K562 (cell line): ENCODE data around the gene SMG6.

Experiments used
- E2F8 ChIP-seq: fragments of 450-650 bp; IDR thresholded peaks from 2 replicates; pipeline ENCODE4 v1.7.1; 2018; ENCODE audit warnings: mild to moderate bottlenecking, low read depth; ENCODE audit not compliant: partially characterized antibody
- LEF1 ChIP-seq: fragments of 450-650 bp; IDR thresholded peaks from 2 replicates; pipeline ENCODE4 v1.6.1; 2016; ENCODE audit warnings: mild to moderate bottlenecking
- MAX ChIP-seq: sonication (generic); formaldehyde crosslinking; IDR thresholded peaks from 2 replicates; pipeline ENCODE4 v1.9.0; 2022; ENCODE audit warnings: mild to moderate bottlenecking, missing genetic modification reagents
- NBN ChIP-seq: fragments of 450-650 bp; IDR thresholded peaks from 2 replicates; pipeline ENCODE4 v1.6.1; 2016; ENCODE audit warnings: low read depth, mild to moderate bottlenecking
- POLR2A ChIP-seq: fragments of 450-650 bp; conservative IDR thresholded peaks from 2 replicates; pipeline ENCODE4 v1.6.1; 2016
- POLR2AphosphoS2 ChIP-seq: IDR thresholded peaks from 2 replicates; pipeline ENCODE4 v1.6.1; 2012; ENCODE audit warnings: low read length, improper control_type of control experiment
- ZHX1 ChIP-seq: fragments of 150-350 bp; conservative IDR thresholded peaks from 2 replicates; pipeline ENCODE4 v1.6.1; 2014; ENCODE audit warnings: low read length

- TF ChIP-seq E2F8 = no peak
- no peak for TF ChIP-seq NBN
- no peak for TF ChIP-seq POLR2A
- no peak for TF ChIP-seq ZHX1
- TF ChIP-seq POLR2AphosphoS2 = no peak
- no peak for TF ChIP-seq MAX (CRISPR knock-in tag)
- no peak for TF ChIP-seq LEF1
These were observed 291.9 kb downstream of the SMG6 start for GRCh38 chr17:2011411-2012371.
